SK-N-SH (cell line): ENCODE measurements around the gene TSC22D2. TPM values are rescaled to one million over a fixed set of nuclear protein-coding genes. Genes with fewer than 3 reads are reported as not detected.
A peak's percentile ranks its signal among the peaks of the same experiment; 100 is the strongest.

Experiments used
- CTCF ChIA-PET: fragments of 300-600, 350-600 bp; formaldehyde crosslinking; extraction: SDS; loops from one replicate; lab custom pipeline; 2021; lab: Yijun Ruan, JAX
- POLR2A ChIA-PET: fragments of 350-600 bp; sonication (Branson Sonifier 250); formaldehyde crosslinking; extraction: SDS; loops from one replicate; lab custom pipeline; 2020; ENCODE audit warnings: antibody characterized with exemption, inconsistent platforms; lab: Yijun Ruan, JAX
- DNase-seq: peaks from one replicate; pipeline ENCODE4 v3.0.0; 2012
- H2AFZ ChIP-seq: fragments of 200-600 bp; sonication (generic); 2 replicates; pipeline ENCODE4 v1.8.1; 2016; ENCODE audit warnings: antibody characterized with exemption, mild to moderate bottlenecking, low read depth
- H3F3A ChIP-seq: fragments of 200-600 bp; sonication (generic); replicated peaks from 2 replicates; pipeline ENCODE3; 2016; ENCODE audit warnings: antibody characterized with exemption, mild to moderate bottlenecking; ENCODE audit not compliant: insufficient read depth
- H3K27ac ChIP-seq, 2 experiments: fragments of 200-500 bp in 1 of 2; fragments of 200-600 bp in 1 of 2; sonication (Bioruptor generic) in 1 of 2; sonication (generic), shearing (Covaris generic) in 1 of 2; 2 replicates each; pipeline versions ENCODE4 v1.5.1 to v1.6.1; 2014 to 2016; ENCODE audit warnings: low read depth in 2 of 2, inconsistent platforms in 1 of 2, low read length in 1 of 2, mild to moderate bottlenecking in 1 of 2, mixed read lengths in 1 of 2
- H3K27me3 ChIP-seq: fragments of 200-600 bp; sonication (generic), shearing (Covaris generic); 2 replicates; pipeline ENCODE4 v1.6.1; 2016; ENCODE audit warnings: mixed run types; ENCODE audit not compliant: insufficient read depth
- H3K36me3 ChIP-seq, 2 experiments: fragments of 200-500 bp in 1 of 2; fragments of 200-600 bp in 1 of 2; sonication (Bioruptor generic) in 1 of 2; sonication (generic) in 1 of 2; replicated peaks in 1 of 2; 2 replicates each; pipeline versions ENCODE3 to v1.5.1; 2014 to 2016; ENCODE audit warnings: low read length in 1 of 2, mild to moderate bottlenecking in 1 of 2; ENCODE audit not compliant: insufficient read depth in 2 of 2, control insufficient read depth in 1 of 2
- H3K4me1 ChIP-seq, 2 experiments: fragments of 200-500 bp in 1 of 2; fragments of 200-600 bp in 1 of 2; sonication (Bioruptor generic) in 1 of 2; sonication (generic), shearing (Covaris generic) in 1 of 2; 2 replicates each; pipeline versions ENCODE4 v1.5.1 to v1.6.1; 2014 to 2016; ENCODE audit warnings: low read depth in 1 of 2, low read length in 1 of 2, mixed run types in 1 of 2; ENCODE audit not compliant: insufficient read depth in 2 of 2, control insufficient read depth in 1 of 2
- H3K4me2 ChIP-seq: fragments of 200-600 bp; sonication (generic), shearing (Covaris generic); 2 replicates; pipeline ENCODE4 v1.6.1; 2017; ENCODE audit warnings: mixed run types
- H3K4me3 ChIP-seq, 2 experiments: fragments of 200-500 bp in 1 of 2; fragments of 200-600 bp in 1 of 2; sonication (Bioruptor generic) in 1 of 2; sonication (generic), shearing (Covaris generic) in 1 of 2; 2 replicates each; pipeline versions ENCODE4 v1.5.1 to v1.8.1; 2014 to 2016; ENCODE audit warnings: low read depth in 2 of 2, inconsistent platforms in 1 of 2, low read length in 1 of 2, mild to moderate bottlenecking in 1 of 2, mixed read lengths in 1 of 2, moderate library complexity in 1 of 2
- H3K79me2 ChIP-seq: fragments of 200-600 bp; sonication (generic); 2 replicates; pipeline ENCODE4 v1.8.1; 2017; ENCODE audit warnings: mild to moderate bottlenecking; ENCODE audit not compliant: insufficient read depth
- H3K9ac ChIP-seq: fragments of 200-600 bp; sonication (generic); 2 replicates; pipeline ENCODE4 v1.6.1; 2017; ENCODE audit warnings: mixed run types
- H3K9me2 ChIP-seq: fragments of 200-600 bp; sonication (generic); 2 replicates; pipeline ENCODE4 v1.6.1; 2017; ENCODE audit warnings: mixed run types
- H3K9me3 ChIP-seq: fragments of 200-600 bp; sonication (generic); 2 replicates; pipeline ENCODE4 v1.6.1; 2017; ENCODE audit warnings: mixed run types, mild to moderate bottlenecking, moderate library complexity
- H4K20me1 ChIP-seq: fragments of 200-600 bp; sonication (generic); 2 replicates; pipeline ENCODE4 v1.6.1; 2017; ENCODE audit warnings: mild to moderate bottlenecking, mixed run types; ENCODE audit not compliant: insufficient read depth
- CHD2 ChIP-seq: fragments of 150-350 bp; IDR thresholded peaks from 2 replicates; pipeline ENCODE4 v1.6.1; 2018; ENCODE audit warnings: low read length; ENCODE audit not compliant: partially characterized antibody
- ELF1 ChIP-seq: IDR thresholded peaks from 2 replicates; pipeline ENCODE4 v1.4.0; 2012
- EZH2phosphoT487 ChIP-seq: fragments of 200-600 bp; sonication (generic); IDR thresholded peaks from 2 replicates; pipeline ENCODE4 v1.6.1; 2017; ENCODE audit warnings: low read depth, mixed run types, mild to moderate bottlenecking, antibody characterized with exemption, moderate library complexity, borderline replicate concordance
- FOXM1 ChIP-seq: IDR thresholded peaks from 2 replicates; pipeline ENCODE4 v1.4.0; 2012; ENCODE audit warnings: low read depth, mild to moderate bottlenecking
- NFIC ChIP-seq: IDR thresholded peaks from 2 replicates; pipeline ENCODE4 v1.4.0; 2012; ENCODE audit warnings: borderline replicate concordance
- POLR2AphosphoS5 ChIP-seq: IDR thresholded peaks from 2 replicates; pipeline ENCODE4 v1.6.1; 2012; ENCODE audit warnings: low read depth, low read length
- TEAD4 ChIP-seq: IDR thresholded peaks from 2 replicates; pipeline ENCODE4 v1.4.0; 2012; ENCODE audit warnings: mild to moderate bottlenecking, borderline replicate concordance; ENCODE audit not compliant: insufficient read depth
- WGBS: methylation state at CpG from one replicate; pipeline ENCODE4 v1.1.6; 2017; ENCODE audit warnings: low lambda C conversion rate; 5-methylcytosine and 5-hydroxymethylcytosine counted together
- polyA plus RNA-seq, 3 experiments: library from polyadenylated mRNA; depleted of rRNA; stranded (reverse); fragments of >200 nt; gene quantifications; 2 replicates each; pipeline ENCODE4 v1.2.3, GENCODE V29; 2012
- TF ChIP-seq, protein P1 (sequence below): IDR thresholded peaks from 2 replicates; pipeline ENCODE4; 2012
- TF ChIP-seq, protein P2 (sequence below): fragments of 150-350 bp; IDR thresholded peaks from 2 replicates; pipeline ENCODE4 v1.6.1; 2017; ENCODE audit warnings: antibody characterized with exemption, low read length, low read depth, borderline replicate concordance
- TF ChIP-seq, protein P3 (sequence below): IDR thresholded peaks from 2 replicates; pipeline ENCODE4 v1.6.1; 2012; ENCODE audit warnings: mild to moderate bottlenecking, low read depth, low read length, moderate library complexity
- TF ChIP-seq, protein P4 (sequence below): fragments of 200-600 bp; sonication (generic); IDR thresholded peaks from 2 replicates; pipeline ENCODE4 v1.6.1; 2017; ENCODE audit warnings: antibody characterized with exemption, mild to moderate bottlenecking, moderate library complexity
- TF ChIP-seq, protein P5 (sequence below): IDR thresholded peaks from 2 replicates; pipeline ENCODE4 v1.4.0; 2012; ENCODE audit warnings: low read depth
- TF ChIP-seq, protein P6 (sequence below): fragments of 150-350 bp; IDR thresholded peaks from 2 replicates; pipeline ENCODE4 v1.6.1; 2016; ENCODE audit warnings: mild to moderate bottlenecking, low read depth, low read length

The TSC22D2 gene
- polyA plus RNA-seq, 1 of the 3 experiments (the other 2 are of a cell fraction): 4.8 TPM

DNA sequence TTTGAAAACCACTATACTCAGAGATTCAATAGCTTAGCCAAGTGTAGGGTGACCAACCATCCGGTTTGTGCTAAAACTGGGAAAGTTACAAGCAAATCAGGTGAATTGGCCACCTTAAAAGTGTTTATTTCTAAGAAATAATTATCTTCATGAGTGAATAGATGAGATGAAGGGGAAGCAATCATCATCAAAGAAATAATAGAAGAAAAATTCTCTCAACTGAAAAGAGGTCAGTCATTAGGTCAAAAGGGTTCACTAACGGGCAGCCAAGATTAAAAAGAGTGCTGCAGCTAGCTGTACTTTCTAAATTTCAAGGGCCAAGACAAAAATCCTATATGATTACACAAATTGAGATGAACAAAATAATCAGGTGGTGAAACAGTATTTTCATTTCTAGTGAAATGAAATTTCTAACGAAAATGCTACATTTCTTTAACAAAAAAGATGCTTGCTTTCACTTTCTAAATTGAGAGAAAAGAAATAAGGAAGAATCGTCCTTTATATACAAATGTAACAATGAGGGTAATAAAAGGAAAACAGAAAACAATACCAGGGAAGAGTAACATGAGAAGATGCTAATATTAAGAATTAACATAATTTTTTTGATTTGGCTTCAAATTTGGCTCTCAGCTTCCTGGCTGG is 34.7 kb upstream of the TSC22D2 start:
- TF ChIP-seq FOXM1 (no peak), CHD2 (no peak), ELF1 (no peak), POLR2AphosphoS5 (no peak), TEAD4 (no peak), EZH2phosphoT487 (no peak), NFIC (no peak)
- TF ChIP-seq, protein P1, sequence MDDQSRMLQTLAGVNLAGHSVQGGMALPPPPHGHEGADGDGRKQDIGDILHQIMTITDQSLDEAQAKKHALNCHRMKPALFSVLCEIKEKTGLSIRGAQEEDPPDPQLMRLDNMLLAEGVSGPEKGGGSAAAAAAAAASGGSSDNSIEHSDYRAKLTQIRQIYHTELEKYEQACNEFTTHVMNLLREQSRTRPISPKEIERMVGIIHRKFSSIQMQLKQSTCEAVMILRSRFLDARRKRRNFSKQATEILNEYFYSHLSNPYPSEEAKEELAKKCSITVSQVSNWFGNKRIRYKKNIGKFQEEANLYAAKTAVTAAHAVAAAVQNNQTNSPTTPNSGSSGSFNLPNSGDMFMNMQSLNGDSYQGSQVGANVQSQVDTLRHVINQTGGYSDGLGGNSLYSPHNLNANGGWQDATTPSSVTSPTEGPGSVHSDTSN: no peak
- TF ChIP-seq, protein P2, sequence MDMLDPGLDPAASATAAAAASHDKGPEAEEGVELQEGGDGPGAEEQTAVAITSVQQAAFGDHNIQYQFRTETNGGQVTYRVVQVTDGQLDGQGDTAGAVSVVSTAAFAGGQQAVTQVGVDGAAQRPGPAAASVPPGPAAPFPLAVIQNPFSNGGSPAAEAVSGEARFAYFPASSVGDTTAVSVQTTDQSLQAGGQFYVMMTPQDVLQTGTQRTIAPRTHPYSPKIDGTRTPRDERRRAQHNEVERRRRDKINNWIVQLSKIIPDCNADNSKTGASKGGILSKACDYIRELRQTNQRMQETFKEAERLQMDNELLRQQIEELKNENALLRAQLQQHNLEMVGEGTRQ: no peak
- TF ChIP-seq, protein P3, sequence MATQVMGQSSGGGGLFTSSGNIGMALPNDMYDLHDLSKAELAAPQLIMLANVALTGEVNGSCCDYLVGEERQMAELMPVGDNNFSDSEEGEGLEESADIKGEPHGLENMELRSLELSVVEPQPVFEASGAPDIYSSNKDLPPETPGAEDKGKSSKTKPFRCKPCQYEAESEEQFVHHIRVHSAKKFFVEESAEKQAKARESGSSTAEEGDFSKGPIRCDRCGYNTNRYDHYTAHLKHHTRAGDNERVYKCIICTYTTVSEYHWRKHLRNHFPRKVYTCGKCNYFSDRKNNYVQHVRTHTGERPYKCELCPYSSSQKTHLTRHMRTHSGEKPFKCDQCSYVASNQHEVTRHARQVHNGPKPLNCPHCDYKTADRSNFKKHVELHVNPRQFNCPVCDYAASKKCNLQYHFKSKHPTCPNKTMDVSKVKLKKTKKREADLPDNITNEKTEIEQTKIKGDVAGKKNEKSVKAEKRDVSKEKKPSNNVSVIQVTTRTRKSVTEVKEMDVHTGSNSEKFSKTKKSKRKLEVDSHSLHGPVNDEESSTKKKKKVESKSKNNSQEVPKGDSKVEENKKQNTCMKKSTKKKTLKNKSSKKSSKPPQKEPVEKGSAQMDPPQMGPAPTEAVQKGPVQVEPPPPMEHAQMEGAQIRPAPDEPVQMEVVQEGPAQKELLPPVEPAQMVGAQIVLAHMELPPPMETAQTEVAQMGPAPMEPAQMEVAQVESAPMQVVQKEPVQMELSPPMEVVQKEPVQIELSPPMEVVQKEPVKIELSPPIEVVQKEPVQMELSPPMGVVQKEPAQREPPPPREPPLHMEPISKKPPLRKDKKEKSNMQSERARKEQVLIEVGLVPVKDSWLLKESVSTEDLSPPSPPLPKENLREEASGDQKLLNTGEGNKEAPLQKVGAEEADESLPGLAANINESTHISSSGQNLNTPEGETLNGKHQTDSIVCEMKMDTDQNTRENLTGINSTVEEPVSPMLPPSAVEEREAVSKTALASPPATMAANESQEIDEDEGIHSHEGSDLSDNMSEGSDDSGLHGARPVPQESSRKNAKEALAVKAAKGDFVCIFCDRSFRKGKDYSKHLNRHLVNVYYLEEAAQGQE: no peak
- TF ChIP-seq, protein P4, sequence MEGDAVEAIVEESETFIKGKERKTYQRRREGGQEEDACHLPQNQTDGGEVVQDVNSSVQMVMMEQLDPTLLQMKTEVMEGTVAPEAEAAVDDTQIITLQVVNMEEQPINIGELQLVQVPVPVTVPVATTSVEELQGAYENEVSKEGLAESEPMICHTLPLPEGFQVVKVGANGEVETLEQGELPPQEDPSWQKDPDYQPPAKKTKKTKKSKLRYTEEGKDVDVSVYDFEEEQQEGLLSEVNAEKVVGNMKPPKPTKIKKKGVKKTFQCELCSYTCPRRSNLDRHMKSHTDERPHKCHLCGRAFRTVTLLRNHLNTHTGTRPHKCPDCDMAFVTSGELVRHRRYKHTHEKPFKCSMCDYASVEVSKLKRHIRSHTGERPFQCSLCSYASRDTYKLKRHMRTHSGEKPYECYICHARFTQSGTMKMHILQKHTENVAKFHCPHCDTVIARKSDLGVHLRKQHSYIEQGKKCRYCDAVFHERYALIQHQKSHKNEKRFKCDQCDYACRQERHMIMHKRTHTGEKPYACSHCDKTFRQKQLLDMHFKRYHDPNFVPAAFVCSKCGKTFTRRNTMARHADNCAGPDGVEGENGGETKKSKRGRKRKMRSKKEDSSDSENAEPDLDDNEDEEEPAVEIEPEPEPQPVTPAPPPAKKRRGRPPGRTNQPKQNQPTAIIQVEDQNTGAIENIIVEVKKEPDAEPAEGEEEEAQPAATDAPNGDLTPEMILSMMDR: no peak
- TF ChIP-seq, protein P5, sequence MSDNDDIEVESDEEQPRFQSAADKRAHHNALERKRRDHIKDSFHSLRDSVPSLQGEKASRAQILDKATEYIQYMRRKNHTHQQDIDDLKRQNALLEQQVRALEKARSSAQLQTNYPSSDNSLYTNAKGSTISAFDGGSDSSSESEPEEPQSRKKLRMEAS: no peak
- TF ChIP-seq, protein P6, sequence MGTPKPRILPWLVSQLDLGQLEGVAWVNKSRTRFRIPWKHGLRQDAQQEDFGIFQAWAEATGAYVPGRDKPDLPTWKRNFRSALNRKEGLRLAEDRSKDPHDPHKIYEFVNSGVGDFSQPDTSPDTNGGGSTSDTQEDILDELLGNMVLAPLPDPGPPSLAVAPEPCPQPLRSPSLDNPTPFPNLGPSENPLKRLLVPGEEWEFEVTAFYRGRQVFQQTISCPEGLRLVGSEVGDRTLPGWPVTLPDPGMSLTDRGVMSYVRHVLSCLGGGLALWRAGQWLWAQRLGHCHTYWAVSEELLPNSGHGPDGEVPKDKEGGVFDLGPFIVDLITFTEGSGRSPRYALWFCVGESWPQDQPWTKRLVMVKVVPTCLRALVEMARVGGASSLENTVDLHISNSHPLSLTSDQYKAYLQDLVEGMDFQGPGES: no peak
- POLR2A ChIA-PET: no interaction called here
- CTCF ChIA-PET: no interaction called here
- Histone ChIP-seq H3K27ac (peak overlapping the region in 1 of 2 experiments; percentile 97; a peak in 1 of 4 replicates), H3K4me2 (no peak overlapping the region), H3K79me2 (peaks cover 19% of the 10 kb centered on the region), H3K4me3 (no peak overlapping the region), H3F3A (peaks cover 43% of the 10 kb centered on the region), H4K20me1 (no peaks in the 10 kb centered on the region), H2AFZ (no peak overlapping the region), H3K36me3 (no peaks in the 10 kb centered on the region), H3K9me3 (no peaks in the 10 kb centered on the region), H3K9me2 (no peaks in the 10 kb centered on the region), H3K4me1 (peaks cover 0 to 14% of the 10 kb centered on the region in 2 experiments; a peak in 2 of 4 replicates), H3K27me3 (no peaks in the 10 kb centered on the region), H3K9ac (no peak overlapping the region)
- DNase-seq: no peak
- WGBS: 88% methylated on average over 4 of the region's 4 CpGs
